ENCODE data around the gene SOX10. TPM values are rescaled to one million over a fixed set of nuclear protein-coding genes. Genes with fewer than 3 reads are reported as not detected.

The SOX10 gene
- polyA plus RNA-seq, 1 donor from 2014 or later: not detected

DNA sequence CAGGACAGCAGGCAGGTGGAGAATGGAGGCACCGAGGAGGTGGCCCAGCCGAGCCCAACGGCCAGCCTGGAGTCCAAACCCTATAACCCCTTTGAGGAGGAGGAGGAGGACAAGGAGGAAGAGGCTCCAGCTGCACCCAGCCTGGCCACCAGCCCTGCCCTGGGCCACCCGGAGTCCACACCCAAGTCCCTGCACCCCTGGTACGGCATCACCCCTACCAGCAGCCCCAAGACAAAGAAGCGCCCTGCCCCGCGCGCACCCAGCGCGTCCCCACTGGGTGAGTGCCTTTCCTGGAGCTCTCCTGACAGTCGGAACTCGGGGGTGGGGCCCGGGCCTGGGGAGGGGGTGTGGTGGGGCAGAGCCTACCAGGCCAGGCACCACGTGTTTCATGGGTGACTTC lies 58.6 kb downstream of the SOX10 start:
- no peak overlapping the region for H3K4me3 ChIP-seq (ENCODE audit: low read length)
- TF ChIP-seq RAD21 (conservative IDR thresholded peaks at IDR 0.05): no peak
- TF ChIP-seq TAF1 (IDR thresholded peaks at IDR 0.05; ENCODE audit: low read depth): no peak
- TF ChIP-seq EZH2 (IDR thresholded peaks at IDR 0.05; ENCODE audit: borderline replicate concordance, insufficient read depth, low read length, poor library complexity, severe bottlenecking): no peak
- TF ChIP-seq POLR2AphosphoS5 (IDR thresholded peaks at IDR 0.05): no peak
- TF ChIP-seq, protein P1, sequence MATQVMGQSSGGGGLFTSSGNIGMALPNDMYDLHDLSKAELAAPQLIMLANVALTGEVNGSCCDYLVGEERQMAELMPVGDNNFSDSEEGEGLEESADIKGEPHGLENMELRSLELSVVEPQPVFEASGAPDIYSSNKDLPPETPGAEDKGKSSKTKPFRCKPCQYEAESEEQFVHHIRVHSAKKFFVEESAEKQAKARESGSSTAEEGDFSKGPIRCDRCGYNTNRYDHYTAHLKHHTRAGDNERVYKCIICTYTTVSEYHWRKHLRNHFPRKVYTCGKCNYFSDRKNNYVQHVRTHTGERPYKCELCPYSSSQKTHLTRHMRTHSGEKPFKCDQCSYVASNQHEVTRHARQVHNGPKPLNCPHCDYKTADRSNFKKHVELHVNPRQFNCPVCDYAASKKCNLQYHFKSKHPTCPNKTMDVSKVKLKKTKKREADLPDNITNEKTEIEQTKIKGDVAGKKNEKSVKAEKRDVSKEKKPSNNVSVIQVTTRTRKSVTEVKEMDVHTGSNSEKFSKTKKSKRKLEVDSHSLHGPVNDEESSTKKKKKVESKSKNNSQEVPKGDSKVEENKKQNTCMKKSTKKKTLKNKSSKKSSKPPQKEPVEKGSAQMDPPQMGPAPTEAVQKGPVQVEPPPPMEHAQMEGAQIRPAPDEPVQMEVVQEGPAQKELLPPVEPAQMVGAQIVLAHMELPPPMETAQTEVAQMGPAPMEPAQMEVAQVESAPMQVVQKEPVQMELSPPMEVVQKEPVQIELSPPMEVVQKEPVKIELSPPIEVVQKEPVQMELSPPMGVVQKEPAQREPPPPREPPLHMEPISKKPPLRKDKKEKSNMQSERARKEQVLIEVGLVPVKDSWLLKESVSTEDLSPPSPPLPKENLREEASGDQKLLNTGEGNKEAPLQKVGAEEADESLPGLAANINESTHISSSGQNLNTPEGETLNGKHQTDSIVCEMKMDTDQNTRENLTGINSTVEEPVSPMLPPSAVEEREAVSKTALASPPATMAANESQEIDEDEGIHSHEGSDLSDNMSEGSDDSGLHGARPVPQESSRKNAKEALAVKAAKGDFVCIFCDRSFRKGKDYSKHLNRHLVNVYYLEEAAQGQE (IDR thresholded peaks at IDR 0.05; ENCODE audit: borderline replicate concordance): no peak
- TF ChIP-seq MXI1 (conservative IDR thresholded peaks at IDR 0.05; ENCODE audit: poor library complexity, severe bottlenecking): no peak
- TF ChIP-seq CTCF (IDR thresholded peaks at IDR 0.05; ENCODE audit: poor library complexity, severe bottlenecking): no peak
- TF ChIP-seq EP300 (conservative IDR thresholded peaks at IDR 0.05; ENCODE audit: poor library complexity, severe bottlenecking): no peak
- TF ChIP-seq SMC3 (conservative IDR thresholded peaks at IDR 0.05; ENCODE audit: poor library complexity): no peak
- no peaks in the 10 kb centered on the region for H4K20me1 ChIP-seq (ENCODE audit: insufficient read depth)
- no peak overlapping the region for H3K27ac ChIP-seq (ENCODE audit: low read length)
- no peak overlapping the region for H2AFZ ChIP-seq (ENCODE audit: low read depth, low read length)
- no peaks in the 10 kb centered on the region for H3K27me3 ChIP-seq (ENCODE audit: insufficient read depth, low read depth, low read length)
- no peaks in the 10 kb centered on the region for H3F3A ChIP-seq (ENCODE audit: insufficient read depth, low read length, poor library complexity, severe bottlenecking)
- no peaks in the 10 kb centered on the region for H3K79me2 ChIP-seq (replicated peaks; ENCODE audit: insufficient read depth, low read length)
- H3K36me3 ChIP-seq (ENCODE audit: insufficient read depth, low read length): no peaks in the 10 kb centered on the region
- no peak overlapping the region for H3K9ac ChIP-seq (ENCODE audit: low read length)
- H3K9me3 ChIP-seq (ENCODE audit: low read length): no peaks in the 10 kb centered on the region
- no peak overlapping the region for H3K4me2 ChIP-seq (ENCODE audit: low read length)
- H3K9me2 ChIP-seq (ENCODE audit: insufficient read depth, low read length): no peaks in the 10 kb centered on the region

DNA sequence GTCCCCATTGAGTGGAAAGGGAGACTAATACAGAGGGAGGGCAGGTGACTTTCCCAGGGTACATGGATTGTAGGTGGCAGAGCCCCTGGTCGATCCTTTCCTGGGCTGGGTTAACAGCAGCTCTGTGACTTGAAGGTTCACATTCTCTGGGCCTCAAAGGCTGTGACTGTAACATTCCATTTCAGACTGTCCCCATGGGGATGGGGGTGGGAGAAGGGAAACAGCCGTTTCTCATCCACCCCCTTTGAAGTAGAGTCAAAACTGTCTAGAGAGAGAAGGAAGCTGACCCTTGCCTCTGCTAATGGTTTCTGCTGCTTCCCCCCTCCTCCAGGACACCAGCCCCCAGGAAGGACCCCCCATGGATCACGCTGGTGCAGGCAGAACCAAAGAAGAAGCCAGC lies 59.0 kb downstream of the SOX10 start:
- no peaks in the 10 kb centered on the region for H3K36me3 ChIP-seq (ENCODE audit: insufficient read depth, low read length)

More for the DNA sequence above, 59.0 kb downstream of the SOX10 start:
- Histone ChIP-seq H3K9me3 (ENCODE audit: low read length) (no peaks in the 10 kb centered on the region), H3K9ac (ENCODE audit: low read length) (no peak overlapping the region), H2AFZ (ENCODE audit: low read depth, low read length) (no peak overlapping the region), H3F3A (ENCODE audit: insufficient read depth, low read length, poor library complexity, severe bottlenecking) (no peaks in the 10 kb centered on the region), H3K27me3 (ENCODE audit: insufficient read depth, low read depth, low read length) (no peaks in the 10 kb centered on the region), H3K27ac (ENCODE audit: low read length) (no peak overlapping the region), H4K20me1 (ENCODE audit: insufficient read depth) (no peaks in the 10 kb centered on the region), H3K4me2 (ENCODE audit: low read length) (no peak overlapping the region), H3K79me2 (replicated peaks; ENCODE audit: insufficient read depth, low read length) (no peaks in the 10 kb centered on the region), H3K9me2 (ENCODE audit: insufficient read depth, low read length) (no peaks in the 10 kb centered on the region), H3K4me3 (ENCODE audit: low read length) (no peak overlapping the region)
- TF ChIP-seq EP300 (conservative IDR thresholded peaks at IDR 0.05; ENCODE audit: poor library complexity, severe bottlenecking) (no peak), CTCF (IDR thresholded peaks at IDR 0.05; ENCODE audit: poor library complexity, severe bottlenecking) (no peak), MXI1 (conservative IDR thresholded peaks at IDR 0.05; ENCODE audit: poor library complexity, severe bottlenecking) (no peak), POLR2AphosphoS5 (IDR thresholded peaks at IDR 0.05) (no peak), SMC3 (conservative IDR thresholded peaks at IDR 0.05; ENCODE audit: poor library complexity) (no peak), RAD21 (conservative IDR thresholded peaks at IDR 0.05) (no peak), TAF1 (IDR thresholded peaks at IDR 0.05; ENCODE audit: low read depth) (no peak)

Data from neural cell (in vitro differentiated cells).